GM12873 (cell line): Measurements from ENCODE around the gene CHD5.

ENCODE experiments used
- TF ChIP-seq, protein P1 (sequence below): IDR thresholded peaks from 2 replicates; pipeline ENCODE4 v1.5.1; 2012; ENCODE audit warnings: low read depth, mild to moderate bottlenecking, moderate library complexity, low read length, control low read depth; ENCODE audit not compliant: insufficient read depth; ENCODE audit errors: missing control alignments

The CHD5 gene

DNA sequence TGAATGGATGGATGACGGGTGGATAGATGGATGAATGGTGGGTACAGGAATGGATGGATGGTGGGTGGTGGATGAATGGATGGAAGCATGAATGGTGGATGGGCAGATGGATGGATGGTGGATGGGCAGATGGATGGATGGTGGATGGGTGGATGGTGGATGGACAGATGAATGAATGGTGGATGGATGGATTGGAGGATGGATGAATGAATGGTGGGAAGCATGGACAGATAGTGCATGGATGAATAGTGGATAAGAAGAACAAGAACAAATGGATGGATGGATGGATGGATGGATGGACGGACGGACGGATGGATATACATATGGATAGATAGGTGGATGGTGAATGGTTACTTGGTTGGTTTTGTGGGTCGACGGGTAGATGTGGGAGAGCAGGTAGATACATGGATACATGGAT lies 4.7 kb downstream of the CHD5 start:
- TF ChIP-seq, protein P1, sequence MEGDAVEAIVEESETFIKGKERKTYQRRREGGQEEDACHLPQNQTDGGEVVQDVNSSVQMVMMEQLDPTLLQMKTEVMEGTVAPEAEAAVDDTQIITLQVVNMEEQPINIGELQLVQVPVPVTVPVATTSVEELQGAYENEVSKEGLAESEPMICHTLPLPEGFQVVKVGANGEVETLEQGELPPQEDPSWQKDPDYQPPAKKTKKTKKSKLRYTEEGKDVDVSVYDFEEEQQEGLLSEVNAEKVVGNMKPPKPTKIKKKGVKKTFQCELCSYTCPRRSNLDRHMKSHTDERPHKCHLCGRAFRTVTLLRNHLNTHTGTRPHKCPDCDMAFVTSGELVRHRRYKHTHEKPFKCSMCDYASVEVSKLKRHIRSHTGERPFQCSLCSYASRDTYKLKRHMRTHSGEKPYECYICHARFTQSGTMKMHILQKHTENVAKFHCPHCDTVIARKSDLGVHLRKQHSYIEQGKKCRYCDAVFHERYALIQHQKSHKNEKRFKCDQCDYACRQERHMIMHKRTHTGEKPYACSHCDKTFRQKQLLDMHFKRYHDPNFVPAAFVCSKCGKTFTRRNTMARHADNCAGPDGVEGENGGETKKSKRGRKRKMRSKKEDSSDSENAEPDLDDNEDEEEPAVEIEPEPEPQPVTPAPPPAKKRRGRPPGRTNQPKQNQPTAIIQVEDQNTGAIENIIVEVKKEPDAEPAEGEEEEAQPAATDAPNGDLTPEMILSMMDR, result no peak

DNA sequence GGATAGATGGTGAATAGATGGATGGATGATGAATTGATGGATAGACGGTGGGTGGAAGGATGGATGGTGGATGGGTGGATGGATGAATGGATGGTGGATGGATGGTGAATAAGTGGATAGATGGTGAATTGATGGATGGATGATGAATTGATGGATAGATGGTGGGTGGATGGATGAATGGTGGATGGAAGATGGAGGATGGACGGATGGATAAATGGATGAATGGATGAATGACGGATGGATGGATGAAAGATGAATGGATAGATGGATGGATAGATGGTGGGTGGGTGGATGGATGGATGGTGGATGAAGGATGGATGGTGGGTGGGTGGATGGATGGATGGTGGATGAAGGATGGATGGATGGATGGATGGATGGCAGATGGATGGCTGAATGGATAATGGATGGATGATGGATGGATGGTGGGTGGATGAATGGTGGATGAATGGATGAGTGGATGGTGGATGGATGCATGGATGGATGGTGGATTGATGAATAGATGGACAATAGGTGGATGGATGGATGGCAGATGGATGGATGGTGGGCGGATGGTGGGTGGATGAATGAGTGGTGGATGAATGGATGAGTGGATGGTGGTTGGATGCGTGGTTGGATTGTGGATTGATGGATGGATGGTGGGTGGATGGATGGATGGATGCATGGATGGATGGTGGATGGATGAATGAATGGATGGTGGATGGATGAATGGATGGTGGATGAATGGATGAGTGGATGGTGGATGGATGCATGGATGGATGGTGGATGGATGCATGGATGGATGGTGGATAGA lies 5.3 kb downstream of the CHD5 start:
- TF ChIP-seq, protein P1, result no peak

DNA sequence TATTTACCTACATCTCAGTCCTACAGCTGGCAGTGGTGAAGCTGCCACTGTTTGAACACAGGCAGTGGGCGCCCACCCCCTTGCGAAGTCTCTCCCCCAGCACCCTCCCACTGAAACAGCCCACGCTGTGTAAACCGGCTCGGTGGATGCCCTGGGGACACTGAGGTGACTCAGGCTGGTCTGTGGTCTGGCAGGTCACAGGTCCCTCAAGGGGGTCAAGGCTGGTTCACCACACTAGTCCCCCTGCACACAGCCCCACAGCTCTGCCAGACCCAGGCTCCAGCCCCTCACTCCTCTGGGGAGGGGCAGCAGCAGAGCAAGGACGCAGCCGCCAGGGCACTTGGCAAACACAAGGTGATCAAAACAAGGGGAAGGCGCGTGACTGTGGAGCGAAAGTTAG lies 7.6 kb downstream of the CHD5 start:
- TF ChIP-seq, protein P1, result no peak

DNA sequence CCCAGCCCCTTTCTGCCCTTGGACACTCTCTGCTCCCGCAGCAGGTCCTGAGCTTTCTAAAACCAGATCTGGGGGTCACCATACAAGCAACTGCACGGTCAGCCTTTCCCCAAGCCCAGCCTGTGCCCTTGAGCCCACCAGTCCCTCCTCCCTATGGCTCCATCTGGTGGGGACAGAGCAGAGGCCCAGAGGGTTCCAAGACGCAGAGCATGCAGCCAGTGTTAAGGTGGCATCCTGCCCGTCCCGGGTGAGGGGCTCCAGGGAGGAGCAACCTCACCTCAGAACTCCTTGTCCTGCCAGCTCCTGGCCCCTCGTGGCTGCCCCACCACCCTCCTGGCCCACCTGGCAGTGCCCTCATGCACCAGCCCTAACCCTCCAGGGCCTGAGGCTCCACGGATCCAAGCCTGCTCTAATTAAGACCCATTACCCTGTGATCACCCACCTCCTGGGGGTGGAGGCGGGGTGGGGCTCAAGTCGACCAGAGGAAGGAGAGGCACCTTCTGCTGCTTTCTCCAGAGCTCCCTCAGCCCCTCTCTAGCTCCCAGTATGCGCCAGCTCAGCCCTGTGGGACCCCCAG lies 8.5 kb downstream of the CHD5 start:
- TF ChIP-seq, protein P1, result peak; percentile 25

DNA sequence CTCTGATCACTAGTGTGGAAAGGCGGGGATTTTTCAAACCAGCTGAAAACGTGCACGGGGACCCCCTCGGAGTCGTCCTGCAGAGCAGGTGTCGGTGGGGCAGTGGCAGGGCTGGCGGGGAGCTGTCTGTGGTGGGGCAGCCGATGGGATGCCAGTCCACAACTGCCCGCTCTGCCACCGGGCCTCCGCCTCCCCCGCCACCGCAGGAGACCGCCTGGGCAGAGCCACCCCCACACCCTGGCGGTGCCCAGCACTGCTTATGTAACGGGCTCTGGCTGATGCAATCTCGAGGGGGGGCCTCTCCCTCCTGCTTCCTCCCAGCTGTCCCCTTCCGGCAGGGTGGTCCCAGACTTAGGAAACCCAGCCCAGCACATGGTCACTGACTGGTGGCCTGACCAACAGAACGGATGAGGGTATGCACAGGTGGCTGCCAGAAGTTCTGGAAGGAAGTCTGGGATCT lies 9.3 kb downstream of the CHD5 start:
- TF ChIP-seq, protein P1, result no peak

DNA sequence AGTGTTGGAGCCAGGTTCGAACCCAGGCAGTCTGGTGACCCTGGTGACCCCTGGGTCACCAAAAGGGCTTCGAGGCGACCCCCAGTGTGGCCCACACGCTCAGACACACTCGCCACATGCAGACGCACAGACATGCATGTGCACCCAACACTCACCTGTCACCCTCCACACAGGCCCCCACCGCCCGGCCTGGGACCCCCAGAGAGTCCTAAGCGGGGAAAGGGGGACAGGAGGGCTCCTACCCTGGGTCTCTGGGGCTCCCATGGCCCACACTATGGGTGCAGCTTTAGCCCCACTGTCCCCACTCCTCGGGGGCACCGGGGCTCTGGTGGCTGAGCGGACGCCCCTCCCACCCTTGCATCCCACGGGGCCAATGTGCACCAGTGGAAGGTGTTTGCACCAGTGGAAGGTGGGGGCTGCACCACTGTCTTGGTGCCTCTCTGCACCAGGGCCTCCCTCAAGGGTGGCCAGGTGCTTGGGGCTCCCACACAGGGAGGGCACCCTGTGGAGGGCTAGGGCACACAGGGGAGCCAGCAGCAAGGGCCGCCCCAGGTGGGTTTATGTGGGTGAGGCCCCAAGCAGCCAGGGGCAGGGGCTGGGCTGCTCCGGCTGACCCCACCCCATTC lies 9.9 kb downstream of the CHD5 start:
- TF ChIP-seq, protein P1, result no peak

DNA sequence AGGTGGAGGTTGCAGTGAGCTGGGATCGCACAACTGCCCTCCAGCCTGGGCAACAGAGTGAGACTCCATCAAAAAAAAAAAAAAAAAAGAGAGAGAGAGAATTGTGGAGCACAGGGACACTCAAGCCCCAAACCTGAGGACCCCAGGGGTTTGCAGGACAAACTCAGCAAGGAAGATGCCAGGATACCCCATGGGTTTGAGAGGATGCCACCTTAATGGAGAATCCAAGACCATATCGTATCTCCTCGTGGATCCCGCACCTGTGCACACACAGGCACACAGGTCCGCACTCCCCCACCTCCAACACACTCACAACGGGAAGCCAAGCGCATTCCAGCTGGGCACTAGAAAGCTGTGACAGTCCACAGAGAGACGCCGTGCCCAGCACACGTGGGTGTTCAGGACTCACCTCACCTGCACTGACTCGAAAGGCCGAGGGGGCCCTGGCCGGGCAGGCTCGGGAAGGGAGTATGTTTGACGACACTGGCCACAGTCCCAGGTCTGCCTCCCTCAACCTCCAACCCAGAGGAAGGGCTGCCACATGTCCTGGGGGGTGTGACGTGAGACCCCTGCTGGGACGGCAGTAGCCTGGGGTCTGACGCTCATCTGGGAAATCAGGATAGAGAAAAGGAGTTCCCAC lies 11.1 kb downstream of the CHD5 start:
- TF ChIP-seq, protein P1, result no peak
